ENCODE results near the gene ACOT2. TPM values are rescaled to one million over a fixed set of nuclear protein-coding genes. Genes with fewer than 3 reads are reported as not detected.

Gene ACOT2
- total RNA-seq, 1 experiment from 2014 or later, result 34.2 TPM

- H3K4me3 ChIP-seq (ENCODE audit: low read depth, low read length, poor library complexity, severe bottlenecking), result no peak overlapping the region
- CTCF ChIA-PET, result no interaction called here
- intact Hi-C loops (cut with micrococcal nuclease; ENCODE audit: unreplicated experiment), result no loop called here
- no peaks in the 10 kb centered on the region for H3K27me3 ChIP-seq (replicated peaks; ENCODE audit: insufficient read depth, low read depth, low read length, poor library complexity)
- TF ChIP-seq CTCF (conservative IDR thresholded peaks at IDR 0.05; ENCODE audit: low read depth, low read length) (no peak), EZH2 (IDR thresholded peaks at IDR 0.05; ENCODE audit: borderline replicate concordance, low read depth, low read length, poor library complexity, severe bottlenecking) (no peak)
- H3K36me3 ChIP-seq (ENCODE audit: insufficient read depth, low read length, poor library complexity, severe bottlenecking), result no peaks in the 10 kb centered on the region
- no peaks in the 10 kb centered on the region for H3K9me3 ChIP-seq (ENCODE audit: low read depth, low read length, poor library complexity, severe bottlenecking)
- no TSS peak for BruUV-seq (replicated peaks)
- DNase-seq (ENCODE audit: low spot score), result no peak
- POLR2A ChIA-PET (ENCODE audit: low non-redundant PET), result no interaction called here
- H3K4me1 ChIP-seq (ENCODE audit: insufficient read depth, low read length, poor library complexity, severe bottlenecking), result no peaks in the 10 kb centered on the region
- no peak overlapping the region for H3K27ac ChIP-seq (ENCODE audit: low read depth, low read length, poor library complexity, severe bottlenecking)
These were observed 41.7 kb downstream of the ACOT2 start for GRCh38 chr14:73610687-73611086.

- ChIA-PET POLR2A (ENCODE audit: low non-redundant PET) (no interaction called here), CTCF (interaction anchor here (1.1 kb wide), 1 partner anchor 74 kb away, joined by 3 read pairs; no protein-coding TSS in a partner anchor)
- no peak for TF ChIP-seq CTCF (conservative IDR thresholded peaks at IDR 0.05; ENCODE audit: low read depth, low read length)
- no peak for TF ChIP-seq EZH2 (IDR thresholded peaks at IDR 0.05; ENCODE audit: borderline replicate concordance, low read depth, low read length, poor library complexity, severe bottlenecking)
- peak; percentile 83 for DNase-seq (ENCODE audit: low spot score)
- BruUV-seq (replicated peaks), result no TSS peak
- peak within 1 kb of the TSS; percentile 63 for H3K4me3 ChIP-seq (ENCODE audit: low read depth, low read length, poor library complexity, severe bottlenecking)
- no peaks in the 10 kb centered on the region for H3K9me3 ChIP-seq (ENCODE audit: low read depth, low read length, poor library complexity, severe bottlenecking)
- no peaks in the 10 kb centered on the region for H3K4me1 ChIP-seq (ENCODE audit: insufficient read depth, low read length, poor library complexity, severe bottlenecking)
- no peaks in the 10 kb centered on the region for H3K27me3 ChIP-seq (replicated peaks; ENCODE audit: insufficient read depth, low read depth, low read length, poor library complexity)
- no peaks in the 10 kb centered on the region for H3K36me3 ChIP-seq (ENCODE audit: insufficient read depth, low read length, poor library complexity, severe bottlenecking)
- no peak within 1 kb of the TSS for H3K27ac ChIP-seq (ENCODE audit: low read depth, low read length, poor library complexity, severe bottlenecking)
- intact Hi-C loops (cut with micrococcal nuclease; ENCODE audit: unreplicated experiment), result no loop called here
These were observed 43.5 kb downstream of the ACOT2 start, which contains the start of gene ACOT6 for GRCh38 chr14:73612339-73613045. Gene ACOT6, plus strand, starts transcription at chr14:73612517. Its CDS starts 55 bp downstream, at chr14:73612572.

GRCh38 chr14:73613046-73613383 is 44.0 kb downstream of the ACOT2 start:
- Histone ChIP-seq H3K27me3 (replicated peaks; ENCODE audit: insufficient read depth, low read depth, low read length, poor library complexity) (no peaks in the 10 kb centered on the region), H3K4me1 (ENCODE audit: insufficient read depth, low read length, poor library complexity, severe bottlenecking) (no peaks in the 10 kb centered on the region), H3K4me3 (ENCODE audit: low read depth, low read length, poor library complexity, severe bottlenecking) (peak overlapping the region; percentile 63), H3K27ac (ENCODE audit: low read depth, low read length, poor library complexity, severe bottlenecking) (no peak overlapping the region), H3K9me3 (ENCODE audit: low read depth, low read length, poor library complexity, severe bottlenecking) (no peaks in the 10 kb centered on the region), H3K36me3 (ENCODE audit: insufficient read depth, low read length, poor library complexity, severe bottlenecking) (no peaks in the 10 kb centered on the region)
- intact Hi-C loops (cut with micrococcal nuclease; ENCODE audit: unreplicated experiment), result no loop called here
- DNase-seq (ENCODE audit: low spot score), result no peak
- no TSS peak for BruUV-seq (replicated peaks)
- no peak for TF ChIP-seq EZH2 (IDR thresholded peaks at IDR 0.05; ENCODE audit: borderline replicate concordance, low read depth, low read length, poor library complexity, severe bottlenecking)
- no peak for TF ChIP-seq CTCF (conservative IDR thresholded peaks at IDR 0.05; ENCODE audit: low read depth, low read length)
- POLR2A ChIA-PET (ENCODE audit: low non-redundant PET), result no interaction called here
- CTCF ChIA-PET, result interaction anchor here (1.1 kb wide), 1 partner anchor 75 kb away, joined by 3 read pairs; no protein-coding TSS in a partner anchor
